Measurements from ENCODE around the gene ZC2HC1C.
"Not testable (repeated sequence)": the region's sequence is repeated elsewhere in the genome, so short reads cannot be mapped to it uniquely, and the experiment has no call there.

ZC2HC1C gene

DNA sequence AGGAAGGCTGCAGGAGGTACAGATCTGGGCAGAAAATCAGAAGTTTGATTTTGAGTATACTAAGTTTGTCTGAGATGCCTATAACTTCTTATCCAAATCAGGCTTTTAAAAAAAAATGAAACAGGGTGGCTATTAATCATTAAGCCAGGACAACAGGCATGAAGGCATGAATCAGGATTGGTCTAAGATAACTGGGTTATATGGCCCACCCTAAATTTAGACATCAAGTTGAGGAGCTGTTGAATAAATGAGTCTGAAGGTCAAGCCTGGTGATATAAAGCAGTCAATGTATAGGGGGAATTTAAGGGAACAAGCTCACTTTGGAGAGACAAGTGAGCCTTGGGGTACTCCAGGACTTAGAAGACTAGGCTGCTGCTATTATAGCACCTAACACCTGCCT, 28.8 kb downstream of the ZC2HC1C start:
- DNase-seq = no peak

DNA sequence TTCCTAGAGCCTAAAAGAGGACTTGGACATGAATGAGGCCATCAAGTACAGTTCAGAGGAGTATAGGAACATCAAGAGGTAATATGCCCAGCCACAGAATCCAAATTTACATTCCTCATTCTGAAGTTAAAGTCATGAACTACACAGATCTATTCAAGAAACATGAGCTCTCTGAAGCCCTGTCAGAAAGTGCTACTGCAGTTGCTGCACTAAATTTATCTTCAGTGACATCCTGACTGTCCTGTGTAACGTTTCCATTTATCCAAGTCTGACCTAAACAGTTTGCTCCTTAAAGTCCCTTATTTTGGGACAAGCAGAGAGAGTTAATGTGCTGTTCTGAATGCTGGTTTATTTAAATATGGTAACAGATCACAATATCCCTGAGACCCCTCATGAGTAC, 29.2 kb downstream of the ZC2HC1C start:
- DNase-seq = no peak

DNA sequence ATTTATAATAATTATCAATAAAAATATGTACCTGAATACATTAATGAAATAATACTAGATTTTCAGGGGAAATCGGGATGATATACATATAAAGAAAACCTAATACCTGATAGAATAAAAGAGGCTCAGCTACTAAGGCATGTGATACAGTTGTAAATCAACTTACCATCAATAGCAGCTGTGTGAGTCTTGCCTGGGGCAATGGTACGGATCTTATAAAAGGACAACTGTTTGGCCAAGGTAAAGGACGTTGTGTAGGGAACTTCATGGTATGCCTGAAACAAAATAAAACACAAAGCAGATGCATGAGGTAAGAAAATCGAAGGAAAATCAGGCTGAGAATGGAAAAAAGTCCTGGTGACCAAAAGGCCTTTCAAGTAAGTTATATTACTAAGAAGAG, 32.0 kb downstream of the ZC2HC1C start:
- DNase-seq = no peak

DNA sequence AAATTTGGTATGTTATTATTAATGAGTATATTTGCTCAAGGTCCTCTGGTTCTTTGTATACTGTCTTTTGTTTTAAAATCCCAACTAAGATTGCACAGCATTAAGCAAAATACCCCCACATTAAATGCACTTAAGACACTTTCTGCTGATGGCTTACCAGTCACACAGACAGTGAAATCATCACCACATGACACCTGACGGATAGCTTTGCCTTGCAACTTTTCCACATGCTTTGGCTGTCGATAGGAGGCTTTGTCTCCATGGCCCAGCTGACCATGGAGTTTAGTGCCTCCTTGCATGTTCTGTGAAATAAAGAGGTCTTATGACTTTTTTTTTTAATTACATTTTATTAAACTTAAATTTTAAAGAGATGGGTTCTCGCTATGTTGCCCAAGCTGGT, 37.7 kb downstream of the ZC2HC1C start:
- no peak for DNase-seq

DNA sequence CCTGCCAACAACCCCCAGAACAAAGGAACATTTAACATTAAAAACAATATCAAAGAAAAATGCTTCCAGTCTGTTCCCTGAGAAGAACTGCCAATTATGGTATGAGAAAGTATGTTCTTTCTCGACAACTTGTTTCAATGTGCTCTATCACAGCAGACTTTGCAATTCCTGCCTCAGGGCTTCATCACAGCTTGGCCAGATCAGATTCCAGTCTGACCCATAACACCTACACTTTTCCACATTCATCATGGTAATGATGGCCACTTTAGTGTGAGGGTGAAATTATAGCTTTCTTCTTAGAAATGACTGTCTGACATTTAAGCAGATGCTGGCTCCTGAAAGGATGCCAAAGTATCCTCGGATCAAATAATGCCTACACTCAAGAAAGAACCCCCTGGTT, 40.4 kb downstream of the ZC2HC1C start:
- DNase-seq = no peak

DNA sequence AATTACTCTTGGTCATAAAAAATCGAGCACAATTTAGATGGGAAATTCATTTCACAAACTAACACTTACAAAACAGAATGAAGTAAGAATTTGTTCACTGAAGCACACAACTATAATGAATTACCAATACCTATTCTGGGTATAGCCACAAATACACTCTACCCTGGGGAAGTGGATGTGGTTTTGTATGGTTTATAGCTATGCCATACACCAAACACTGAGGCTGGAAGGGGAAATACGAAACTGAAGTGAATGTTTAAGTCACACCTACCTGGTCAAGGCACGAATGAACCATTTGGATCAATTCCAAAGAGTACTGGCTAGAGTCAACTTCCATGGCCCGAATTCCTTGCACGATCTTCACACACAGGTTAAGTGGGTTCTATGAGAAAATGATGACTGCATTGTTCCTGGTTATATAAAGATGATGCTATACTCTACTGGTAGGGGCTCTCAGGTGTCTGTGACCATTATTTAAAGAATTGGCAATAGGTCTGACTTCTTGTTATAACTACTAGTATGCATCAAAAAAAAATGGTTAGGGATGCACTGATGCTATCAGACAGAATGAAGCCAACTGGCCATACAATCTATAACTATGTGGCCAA, 44.6 kb downstream of the ZC2HC1C start:
- DNase-seq = no peak

DNA sequence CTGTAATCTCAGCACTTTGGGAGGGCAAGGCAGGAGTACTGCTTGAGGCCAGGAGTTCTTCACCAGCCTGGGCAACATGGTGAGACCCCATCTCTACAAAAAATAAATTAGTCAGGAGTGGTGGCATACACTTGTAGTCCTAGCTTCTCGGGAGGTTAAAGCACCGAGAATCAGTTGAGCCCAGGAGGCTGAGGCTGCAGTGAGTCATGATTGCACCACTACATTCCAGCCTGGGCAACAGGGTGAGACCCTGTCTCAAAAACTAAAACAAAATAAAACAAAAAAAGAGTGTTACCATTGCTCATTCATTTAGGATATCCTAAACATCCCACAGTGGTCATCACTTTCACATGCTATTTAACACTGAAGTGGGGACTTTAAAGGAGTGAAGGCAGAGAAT, 49.6 kb downstream of the ZC2HC1C start:
- no peak for DNase-seq

DNA sequence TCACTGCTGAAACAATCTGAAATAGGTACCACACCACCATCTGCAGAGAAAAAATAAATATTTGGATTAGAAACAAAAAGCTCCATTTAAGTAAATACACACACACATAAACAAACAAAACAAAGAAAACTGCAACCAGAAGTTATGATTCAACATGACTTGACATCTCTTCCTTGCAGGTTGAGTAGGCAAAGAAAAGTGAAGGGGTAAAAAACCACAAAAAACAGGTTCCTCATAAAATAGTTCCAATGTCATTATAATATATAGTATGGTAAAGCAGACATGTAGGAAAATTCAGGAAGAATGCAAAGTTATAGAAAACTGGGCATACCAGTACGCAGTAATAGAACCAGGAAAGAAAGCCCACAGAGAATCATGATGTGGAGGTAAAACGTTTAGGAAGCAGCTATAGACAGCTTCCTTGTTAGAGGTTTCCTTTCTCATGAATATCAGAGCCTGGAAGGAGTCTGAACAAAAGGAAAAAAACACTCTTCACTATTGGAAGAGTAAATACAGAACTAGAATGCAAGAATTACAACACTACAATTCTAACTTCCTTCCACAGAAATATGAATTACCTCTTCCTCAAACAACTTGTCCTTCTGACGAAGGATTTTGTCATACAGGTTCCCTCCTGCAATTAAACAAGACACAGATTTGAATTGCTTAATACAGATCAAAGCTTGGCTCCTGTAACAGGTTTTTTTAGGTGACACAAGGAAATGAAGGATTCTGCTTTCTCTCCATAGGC, 51.3 kb downstream of the ZC2HC1C start:
- DNase-seq = no peak

DNA sequence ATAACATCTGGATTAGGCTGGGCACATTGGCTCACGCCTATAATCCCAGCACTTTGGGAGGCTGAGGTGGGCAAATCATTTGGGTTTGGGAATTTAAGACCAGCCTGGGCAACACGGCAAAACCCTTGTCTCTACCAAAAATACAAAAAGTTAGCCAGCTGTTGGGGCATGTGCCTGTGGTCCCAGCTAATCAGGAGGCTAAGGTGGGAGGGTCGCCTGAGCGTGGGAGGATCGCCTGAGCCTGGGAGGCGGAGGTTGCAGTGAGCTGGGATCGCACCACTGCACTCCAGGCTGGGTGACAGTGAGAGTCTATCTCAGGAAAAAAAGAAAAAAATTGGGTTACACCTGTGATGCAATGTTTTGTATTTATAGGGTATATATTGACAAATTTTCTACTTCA, 52.1 kb downstream of the ZC2HC1C start:
- no peak for DNase-seq

DNA sequence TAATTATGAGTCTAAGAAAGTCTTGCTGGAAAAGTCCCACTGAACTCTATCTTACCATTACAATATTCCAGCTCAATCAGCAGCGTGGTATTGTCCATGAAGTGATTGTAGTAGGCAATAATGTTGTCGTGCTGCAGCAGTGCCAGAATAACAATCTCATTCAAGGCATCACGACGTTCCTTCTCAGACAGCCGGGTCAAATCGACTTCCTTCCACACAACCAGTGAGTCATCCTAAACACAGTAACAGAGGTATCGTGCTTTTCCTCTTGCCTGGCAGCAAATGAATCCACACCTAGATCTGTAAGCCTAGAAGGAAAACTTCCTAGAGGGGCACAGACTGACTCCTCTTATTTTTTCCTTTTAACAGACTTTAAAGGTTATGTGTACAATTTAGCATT, 54.5 kb downstream of the ZC2HC1C start:
- peak; percentile 65 for DNase-seq

DNA sequence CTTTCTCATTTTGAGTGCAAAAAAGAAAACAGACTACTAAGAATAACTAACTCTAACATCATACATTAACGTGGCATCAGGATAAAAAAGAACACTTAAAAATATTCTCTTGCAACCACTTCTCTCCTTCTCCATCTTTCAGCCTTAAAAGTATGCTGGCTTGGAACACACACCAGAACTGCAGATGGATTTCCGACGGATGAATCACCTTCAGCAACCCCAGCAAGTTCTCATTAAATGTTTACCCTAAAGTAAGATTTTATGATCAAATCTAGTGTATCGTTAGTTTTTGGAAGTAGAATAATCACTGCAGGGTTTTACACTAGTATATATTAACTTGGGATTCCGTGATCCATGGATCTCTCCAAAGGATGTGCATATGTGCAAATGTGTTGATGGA, 56.2 kb downstream of the ZC2HC1C start:
- no peak for DNase-seq

DNA sequence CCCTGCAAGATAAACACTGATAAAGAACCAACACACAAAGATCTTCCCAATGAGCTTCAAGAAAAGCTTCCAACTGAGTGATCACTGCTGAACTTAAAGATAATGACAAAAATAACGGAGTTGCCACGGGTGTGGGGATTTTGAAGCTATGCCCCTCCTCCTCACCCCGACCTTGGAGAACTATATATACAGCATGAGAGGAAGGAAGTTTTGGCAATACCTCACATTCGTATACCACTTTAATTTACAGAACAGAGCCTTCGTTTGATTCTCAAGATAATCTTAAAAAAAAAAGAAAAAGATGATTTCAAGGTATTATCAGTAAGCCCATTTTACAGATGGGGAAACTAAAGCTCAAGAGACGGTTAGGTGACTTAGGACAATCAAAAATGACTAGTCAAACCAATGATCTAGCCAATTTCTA, 56.7 kb downstream of the ZC2HC1C start:
- peak; percentile 57 for DNase-seq

DNA sequence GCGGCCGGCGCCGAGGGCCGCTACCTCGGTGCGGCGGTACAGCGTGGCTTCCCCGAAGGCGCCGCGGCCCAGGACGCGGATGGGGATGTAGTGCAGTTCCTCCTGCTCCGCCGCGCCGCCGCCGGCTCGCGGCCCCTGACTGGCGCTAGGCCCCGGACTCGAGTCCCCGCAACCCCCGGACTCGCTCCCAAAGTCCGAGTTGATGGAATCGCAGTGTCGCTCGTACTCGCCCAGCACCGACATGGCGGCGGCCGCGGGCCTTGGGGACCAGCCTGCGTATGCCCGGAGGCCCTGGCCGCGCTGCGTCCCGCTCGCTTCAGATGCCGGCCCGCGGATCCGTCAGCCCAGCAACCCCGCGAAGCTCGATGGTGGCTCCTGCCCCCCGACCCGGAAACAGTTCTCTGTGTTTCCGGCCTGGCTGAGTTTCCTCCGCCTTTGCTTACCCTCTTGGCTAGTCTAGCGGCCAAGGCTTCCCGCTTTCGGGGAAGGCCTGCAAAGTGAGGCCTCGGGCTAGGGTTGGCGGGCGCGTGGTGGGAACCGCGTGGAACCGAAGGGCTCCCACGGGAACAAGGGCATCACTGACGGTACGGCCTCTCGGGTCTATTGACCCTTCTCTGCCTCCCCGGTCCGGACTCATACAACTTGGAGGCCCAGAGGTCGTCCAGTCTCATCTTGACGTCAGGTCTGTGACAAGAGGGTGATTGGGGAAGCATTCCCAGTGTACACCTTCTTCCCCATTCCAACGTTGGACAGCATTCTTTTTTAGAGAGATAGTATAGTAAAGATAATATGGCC, 57.4 kb downstream of the ZC2HC1C start, which contains the start of gene NEK9:
Gene NEK9 (minus strand): TSS at position 370 of the 795 bp plus-strand sequence. CDS start 127 bp downstream, at position 243.
- peak; percentile 91 for DNase-seq

DNA sequence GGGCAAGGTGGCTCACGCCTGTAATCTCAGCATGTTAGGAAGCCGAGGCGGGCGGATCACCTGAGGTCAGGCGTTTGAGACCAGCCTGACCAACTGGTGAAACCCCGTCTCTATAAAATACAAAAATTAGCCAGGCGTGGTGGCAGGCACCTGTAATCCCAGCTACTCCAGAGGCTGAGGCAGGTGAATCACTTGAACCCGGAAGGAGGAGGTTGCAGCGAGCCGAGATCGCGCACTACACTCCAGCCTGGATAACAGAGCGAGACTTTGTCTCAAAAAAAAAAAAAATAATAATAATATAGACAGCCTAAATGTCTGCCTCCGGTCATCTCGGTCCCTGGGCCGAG, 58.0 kb downstream of the ZC2HC1C start:
- DNase-seq = not testable (repeated sequence)

DNA sequence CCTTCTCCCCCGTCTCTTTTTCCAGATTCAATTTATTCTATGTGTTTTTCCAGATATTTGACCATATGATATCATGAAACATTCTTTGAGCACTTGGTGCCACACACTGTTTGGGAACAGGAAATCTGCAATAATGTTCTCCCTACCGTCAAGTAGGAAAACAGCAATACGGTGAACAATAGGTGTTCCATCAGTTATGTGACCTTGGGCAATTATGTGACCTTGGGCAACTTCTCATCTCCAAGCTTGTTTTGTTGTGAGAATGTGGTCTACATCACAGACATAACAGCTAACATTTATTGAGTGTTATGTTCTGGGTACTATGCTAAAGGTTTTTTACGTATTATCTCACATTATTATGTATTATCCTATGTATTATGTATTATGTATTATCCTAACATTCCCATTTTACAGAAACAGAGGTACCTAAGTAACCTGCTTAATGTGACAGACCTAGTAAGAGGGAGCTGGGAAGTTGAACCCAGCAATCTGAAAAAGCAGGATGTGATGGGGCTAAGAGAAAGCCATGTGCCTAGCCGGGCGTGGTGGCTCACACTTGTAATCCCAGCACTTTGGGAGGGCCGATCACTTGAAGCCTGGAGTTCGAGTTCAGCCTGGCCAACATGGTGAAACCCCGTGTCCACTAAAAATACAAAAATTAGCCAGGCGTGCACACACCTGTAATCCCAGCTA, 58.6 kb downstream of the ZC2HC1C start:
- no peak for DNase-seq

DNA sequence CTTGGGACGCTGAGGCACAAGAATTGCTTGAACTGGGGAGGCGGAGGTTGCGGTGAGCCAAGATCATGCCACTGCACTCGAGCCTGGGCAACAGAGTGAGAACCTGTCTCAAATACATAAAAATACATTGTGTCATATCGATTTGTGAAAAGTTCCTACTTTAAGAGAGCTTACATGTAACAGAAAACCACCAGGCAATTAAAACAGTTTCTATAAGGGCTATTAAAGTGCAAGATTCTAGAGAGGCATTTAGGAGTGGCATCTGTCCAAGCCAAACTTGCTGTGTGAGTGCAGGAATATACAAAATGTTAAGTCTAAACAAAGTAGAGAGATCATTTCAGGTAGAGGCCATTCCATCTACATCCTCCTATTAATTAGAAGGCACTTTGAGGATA, 59.2 kb downstream of the ZC2HC1C start:
- DNase-seq = no peak
